ENCODE data around the gene ADAMTS7.

The ADAMTS7 gene

GRCh38 chr15:78714890-78715289 lies 96.4 kb downstream of the ADAMTS7 start:
- DNase-seq, result no peak

- no peak for DNase-seq
Measured at GRCh38 chr15:78712797-78713515, 98.3 kb downstream of the ADAMTS7 start.

- DNase-seq, result no peak
Measured at GRCh38 chr15:78711638-78712037, 99.6 kb downstream of the ADAMTS7 start.

- peak; percentile 41 for DNase-seq
Measured at GRCh38 chr15:78709263-78709882, 101.9 kb downstream of the ADAMTS7 start.

Measured in fibroblast of upper back skin (primary cell).